H9 (cell line): ENCODE results near the gene TBC1D1. TPM values are rescaled to one million over a fixed set of nuclear protein-coding genes. Genes with fewer than 3 reads are reported as not detected.
A peak's percentile ranks its signal among the peaks of the same experiment; 100 is the strongest.

Experiments
- DNase-seq: peaks from one replicate; pipeline ENCODE4 v3.0.0-alpha.2; 2017
- H2AFZ ChIP-seq: one replicate; pipeline ENCODE4 v1.6.1; 2013; ENCODE audit warnings: mild to moderate bottlenecking, low read length, control low read depth, moderate library complexity
- H2AK5ac ChIP-seq: 2 replicates; pipeline ENCODE4 v1.6.1; 2013; ENCODE audit warnings: low read length, control low read depth, mixed read lengths; ENCODE audit not compliant: insufficient read length
- H2BK120ac ChIP-seq: one replicate; pipeline ENCODE4 v1.6.1; 2013; ENCODE audit warnings: low read depth, mild to moderate bottlenecking, low read length, control low read depth, inconsistent platforms; ENCODE audit not compliant: poor library complexity, severe bottlenecking
- H2BK12ac ChIP-seq: 2 replicates; pipeline ENCODE4 v1.6.1; 2013; ENCODE audit warnings: low read length, control low read depth, mixed read lengths, low read depth; ENCODE audit not compliant: insufficient read length
- H2BK15ac ChIP-seq: 2 replicates; pipeline ENCODE4 v1.6.1; 2013; ENCODE audit warnings: low read depth, low read length, control low read depth
- H2BK20ac ChIP-seq: one replicate; pipeline ENCODE4 v1.6.1; 2013; ENCODE audit warnings: low read depth, mild to moderate bottlenecking, low read length, control low read depth, inconsistent platforms; ENCODE audit not compliant: poor library complexity, severe bottlenecking
- H2BK5ac ChIP-seq: 2 replicates; pipeline ENCODE4 v1.6.1; 2013; ENCODE audit warnings: low read length, control low read depth, mixed read lengths; ENCODE audit not compliant: insufficient read length
- H3K14ac ChIP-seq: 2 replicates; pipeline ENCODE4 v1.6.1; 2013; ENCODE audit warnings: low read length, control low read depth; ENCODE audit not compliant: insufficient read depth
- H3K18ac ChIP-seq: 2 replicates; pipeline ENCODE4 v1.6.1; 2013; ENCODE audit warnings: low read depth, mild to moderate bottlenecking, mixed read lengths, low read length, control low read depth; ENCODE audit not compliant: insufficient read length
- H3K23ac ChIP-seq: 2 replicates; pipeline ENCODE4 v1.6.1; 2013; ENCODE audit warnings: low read length, control low read depth, mixed read lengths, low read depth; ENCODE audit not compliant: insufficient read length
- H3K23me2 ChIP-seq: 2 replicates; pipeline ENCODE4 v1.6.1; 2013; ENCODE audit warnings: low read depth, mild to moderate bottlenecking, mixed read lengths, low read length, control low read depth; ENCODE audit not compliant: insufficient read length, poor library complexity, severe bottlenecking
- H3K27ac ChIP-seq: 2 replicates; pipeline ENCODE4 v1.5.1; 2013; ENCODE audit warnings: low read length, control low read depth, mixed read lengths, low read depth; ENCODE audit not compliant: insufficient read length
- H3K27me3 ChIP-seq: 2 replicates; pipeline ENCODE4 v1.6.1; 2013; ENCODE audit warnings: low read length, control low read depth, inconsistent platforms; ENCODE audit not compliant: insufficient read depth
- H3K4ac ChIP-seq: 2 replicates; pipeline ENCODE4 v1.6.1; 2013; ENCODE audit warnings: low read depth, mild to moderate bottlenecking, control low read depth, inconsistent platforms, low read length, moderate library complexity
- H3K4me1 ChIP-seq: 2 replicates; pipeline ENCODE4 v1.6.1; 2013; ENCODE audit warnings: low read length, control low read depth, inconsistent platforms; ENCODE audit not compliant: insufficient read depth
- H3K4me2 ChIP-seq: 2 replicates; pipeline ENCODE4 v1.6.1; 2013; ENCODE audit warnings: low read length, control low read depth, mixed read lengths; ENCODE audit not compliant: insufficient read length, insufficient read depth
- H3K56ac ChIP-seq: 2 replicates; pipeline ENCODE4 v1.6.1; 2013; ENCODE audit warnings: low read depth, mild to moderate bottlenecking, mixed read lengths, low read length, control low read depth; ENCODE audit not compliant: insufficient read length
- H3K79me1 ChIP-seq: 2 replicates; pipeline ENCODE4 v1.6.1; 2013; ENCODE audit warnings: low read depth, mild to moderate bottlenecking, moderate library complexity, low read length, control low read depth, inconsistent platforms; ENCODE audit not compliant: insufficient read depth, poor library complexity, severe bottlenecking
- H3K79me2 ChIP-seq: 2 replicates; pipeline ENCODE4 v1.6.1; 2013; ENCODE audit warnings: low read length, control low read depth, inconsistent platforms; ENCODE audit not compliant: insufficient read depth
- H3K9ac ChIP-seq: 2 replicates; pipeline ENCODE4 v1.6.1; 2013; ENCODE audit warnings: low read length, control low read depth, mixed read lengths; ENCODE audit not compliant: insufficient read length; ENCODE audit errors: extremely low read depth
- H3K9me3 ChIP-seq: one replicate; pipeline ENCODE4 v1.6.1; 2013; ENCODE audit warnings: low read depth, low read length, inconsistent platforms; ENCODE audit not compliant: control insufficient read depth
- H3T11ph ChIP-seq: one replicate; pipeline ENCODE4 v1.6.1; 2013; ENCODE audit warnings: mild to moderate bottlenecking, low read length, control low read depth, inconsistent platforms
- H4K20me1 ChIP-seq: one replicate; pipeline ENCODE4 v1.6.1; 2013; ENCODE audit not compliant: control insufficient read depth, insufficient read length, insufficient read depth
- H4K5ac ChIP-seq: 2 replicates; pipeline ENCODE4 v1.6.1; 2013; ENCODE audit warnings: low read depth, mild to moderate bottlenecking, mixed read lengths, low read length, control low read depth; ENCODE audit not compliant: insufficient read length
- H4K8ac ChIP-seq: replicated peaks from 2 replicates; pipeline ENCODE4 v1.6.1; 2013; ENCODE audit warnings: low read length, control low read depth, mixed read lengths, low read depth; ENCODE audit not compliant: insufficient read length
- H4K91ac ChIP-seq: 2 replicates; pipeline ENCODE4 v1.6.1; 2013; ENCODE audit warnings: low read depth, mild to moderate bottlenecking, moderate library complexity, mixed read lengths, low read length, control low read depth; ENCODE audit not compliant: insufficient read length
- H3K27ac Mint-ChIP-seq, 3 experiments: 2 replicates in 2 of 3; 3 replicates in 1 of 3; pipeline ENCODE4 v1.8.0; 2020 to 2021; ENCODE audit warnings: mixed read lengths in 3 of 3, mild to moderate bottlenecking in 1 of 3, moderate library complexity in 1 of 3
- H3K27me3 Mint-ChIP-seq: 2 replicates; pipeline ENCODE4 v1.8.0; 2021; ENCODE audit warnings: low read depth, mild to moderate bottlenecking, moderate library complexity, mixed read lengths
- H3K36me3 Mint-ChIP-seq, 3 experiments: 2 replicates in 2 of 3; 3 replicates in 1 of 3; pipeline ENCODE4 v1.8.0; 2020 to 2021; ENCODE audit warnings: low read depth in 3 of 3, mixed read lengths in 3 of 3; ENCODE audit not compliant: insufficient read depth in 1 of 3
- H3K4me1 Mint-ChIP-seq, 2 experiments: 2 replicates each; pipeline ENCODE4 v1.8.0; 2020; ENCODE audit warnings: mixed read lengths in 2 of 2
- H3K4me3 Mint-ChIP-seq, 2 experiments: 2 replicates in 1 of 2; 3 replicates in 1 of 2; pipeline ENCODE4 v1.8.0; 2020 to 2021; ENCODE audit warnings: mild to moderate bottlenecking in 2 of 2, mixed read lengths in 2 of 2, moderate library complexity in 1 of 2
- H3K9me3 Mint-ChIP-seq, 2 experiments: 2 replicates in 1 of 2; 3 replicates in 1 of 2; pipeline ENCODE4 v1.8.0; 2020; ENCODE audit warnings: mild to moderate bottlenecking in 2 of 2, mixed read lengths in 2 of 2, moderate library complexity in 1 of 2
- WGBS: extraction: QIAGEN DNeasy Blood & Tissue Kit; methylation state at CpG from one replicate; pipeline ENCODE4 v1.1.7; 2013; ENCODE audit warnings: missing lambda C conversion rate, low lambda C conversion rate, mixed read lengths; ENCODE audit not compliant: insufficient read length; ENCODE audit errors: extremely low coverage; 5-methylcytosine and 5-hydroxymethylcytosine counted together
- total RNA-seq: library from RNA; stranded (reverse); gene quantifications from 2 replicates; pipeline ENCODE4 v1.2.1, GENCODE V29; 2021
- TF ChIP-seq, protein P1 (sequence below): fragments of 200-600 bp; sonication (generic); conservative IDR thresholded peaks from 3 replicates; pipeline ENCODE4 v1.8.0; 2021; ENCODE audit warnings: antibody characterized with exemption, mild to moderate bottlenecking

The TBC1D1 gene
- total RNA-seq, 1 experiment from 2014 or later: 109 TPM

DNA sequence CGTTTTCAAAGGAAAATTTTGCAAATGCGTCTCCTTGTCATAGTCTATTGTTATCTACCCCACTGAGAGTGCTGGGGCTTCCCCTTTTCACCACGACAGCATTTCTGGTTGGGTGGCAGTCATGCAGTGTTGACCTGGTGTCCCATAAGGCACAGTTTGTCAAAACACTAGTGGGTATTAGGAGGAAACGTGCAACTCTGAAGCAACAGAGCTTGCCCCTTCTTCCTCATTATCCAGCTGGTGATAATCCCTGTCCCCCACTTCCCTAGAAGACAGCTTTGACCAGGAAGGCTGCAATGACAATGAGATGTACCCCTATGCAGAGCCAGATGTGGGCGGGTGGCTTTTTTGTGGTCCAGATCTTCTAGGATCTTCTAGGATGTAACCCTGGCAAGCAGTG is 1.8 kb downstream of the TBC1D1 start:
- Histone ChIP-seq H4K20me1 (no peaks in the 10 kb centered on the region), H3K23ac (no peak overlapping the region), H2AK5ac (no peak overlapping the region), H3K9me3 (no peaks in the 10 kb centered on the region), H3K4me1 (no peaks in the 10 kb centered on the region), H4K91ac (no peak overlapping the region), H2BK5ac (no peak overlapping the region), H3K23me2 (peaks cover 9% of the 10 kb centered on the region), H2BK120ac (no peak overlapping the region), H2AFZ (no peak overlapping the region), H2BK12ac (no peak overlapping the region), H4K8ac (no peak overlapping the region), H2BK15ac (no peak overlapping the region), H3K4me2 (no peak overlapping the region), H3K14ac (no peak overlapping the region), H2BK20ac (no peak overlapping the region), H3T11ph (no peak overlapping the region), H3K18ac (no peak overlapping the region), H3K79me2 (no peaks in the 10 kb centered on the region), H4K5ac (no peak overlapping the region), H3K79me1 (no peaks in the 10 kb centered on the region), H3K4ac (no peak overlapping the region), H3K27ac (no peak overlapping the region), H3K27me3 (peaks cover 15% of the 10 kb centered on the region), H3K56ac (no peak overlapping the region), H3K9ac (no peak overlapping the region)
- Mint-ChIP-seq H3K36me3 (no peaks in the 10 kb centered on the region; a peak in 1 of 7 replicates), H3K9me3 (no peaks in the 10 kb centered on the region; a peak in 1 of 5 replicates), H3K27ac (no peak overlapping the region), H3K27me3 (peaks cover 67% of the 10 kb centered on the region), H3K4me3 (peak overlapping the region in 1 of 2 experiments; percentile 54; a peak in 2 of 5 replicates), H3K4me1 (peaks cover 11 to 12% of the 10 kb centered on the region in 2 experiments)
- TF ChIP-seq, protein P1, sequence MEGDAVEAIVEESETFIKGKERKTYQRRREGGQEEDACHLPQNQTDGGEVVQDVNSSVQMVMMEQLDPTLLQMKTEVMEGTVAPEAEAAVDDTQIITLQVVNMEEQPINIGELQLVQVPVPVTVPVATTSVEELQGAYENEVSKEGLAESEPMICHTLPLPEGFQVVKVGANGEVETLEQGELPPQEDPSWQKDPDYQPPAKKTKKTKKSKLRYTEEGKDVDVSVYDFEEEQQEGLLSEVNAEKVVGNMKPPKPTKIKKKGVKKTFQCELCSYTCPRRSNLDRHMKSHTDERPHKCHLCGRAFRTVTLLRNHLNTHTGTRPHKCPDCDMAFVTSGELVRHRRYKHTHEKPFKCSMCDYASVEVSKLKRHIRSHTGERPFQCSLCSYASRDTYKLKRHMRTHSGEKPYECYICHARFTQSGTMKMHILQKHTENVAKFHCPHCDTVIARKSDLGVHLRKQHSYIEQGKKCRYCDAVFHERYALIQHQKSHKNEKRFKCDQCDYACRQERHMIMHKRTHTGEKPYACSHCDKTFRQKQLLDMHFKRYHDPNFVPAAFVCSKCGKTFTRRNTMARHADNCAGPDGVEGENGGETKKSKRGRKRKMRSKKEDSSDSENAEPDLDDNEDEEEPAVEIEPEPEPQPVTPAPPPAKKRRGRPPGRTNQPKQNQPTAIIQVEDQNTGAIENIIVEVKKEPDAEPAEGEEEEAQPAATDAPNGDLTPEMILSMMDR: no peak
- no CpG with 5 or more reads among the region's 5 CpGs for WGBS
- DNase-seq: no peak
